Esophagus squamous epithelium (tissue), 4 donors: ENCODE data around the gene ZMYND15.
A peak's percentile ranks its signal among the peaks of the same experiment; 100 is the strongest.

Experiments
- CTCF ChIP-seq, 6 experiments: fragments of 450-650 bp in 4 of 6; fragments of 200-600 bp in 2 of 6; sonication (generic) in 2 of 6; IDR thresholded peaks; one replicate each; pipeline ENCODE4 v1.5.1; 2016 to 2019; ENCODE audit warnings: antibody characterized with exemption in 6 of 6, mild to moderate bottlenecking in 4 of 6, moderate library complexity in 4 of 6
- POLR2A ChIP-seq, 4 donors: fragments of 450-650 bp; IDR thresholded peaks; one replicate each; pipeline ENCODE4 v1.6.1; 2017; ENCODE audit warnings: antibody characterized with exemption in 4 of 4, mild to moderate bottlenecking in 4 of 4, moderate library complexity in 3 of 4

- TF ChIP-seq CTCF (IDR thresholded peaks at IDR 0.05), result peak; percentile 68 to 94 (median 84)
- TF ChIP-seq POLR2A (IDR thresholded peaks at IDR 0.05), result peak in 3 of 4 donors; percentile 52 to 90 (median 89)
Measured at GRCh38 chr17:4789951-4790704, 50.5 kb downstream of the ZMYND15 start.
